Measurements from ENCODE around the gene CEP128. TPM values are rescaled to one million over a fixed set of nuclear protein-coding genes. Genes with fewer than 3 reads are reported as not detected.

Gene CEP128
- polyA plus RNA-seq, 1 of the 3 experiments (the other 2 are of a cell fraction), result 1.2 TPM

GRCh38 chr14:80951491-80951890 is 10.0 kb upstream of the CEP128 start:
- peaks cover 0 to 2% of the 10 kb centered on the region in 2 experiments; a peak in 1 of 4 replicates for H3K4me1 ChIP-seq (ENCODE audit: control insufficient read depth in 1 of 2, insufficient read depth in 2 of 2, low read depth in 1 of 2, low read length in 1 of 2)
- WGBS (ENCODE audit: low lambda C conversion rate), result 64% methylated on average over 4 of the region's 4 CpGs
- H3K27me3 ChIP-seq (ENCODE audit: insufficient read depth), result peaks cover 8% of the 10 kb centered on the region; the same call in 1 of the 2 replicates
- no peaks in the 10 kb centered on the region for H3K9me2 ChIP-seq
- H3K4me2 ChIP-seq, result no peak overlapping the region
- no peak overlapping the region for H3K9ac ChIP-seq
- DNase-seq, result no peak
- no peaks in the 10 kb centered on the region for H3F3A ChIP-seq (replicated peaks; ENCODE audit: insufficient read depth)
- ChIA-PET CTCF (interaction anchor here (1.0 kb wide), 1 partner anchor 35 kb away, joined by 3 read pairs; no protein-coding TSS in a partner anchor), POLR2A (no interaction called here)
- no peak overlapping the region for H2AFZ ChIP-seq (ENCODE audit: low read depth)
- no peaks in the 10 kb centered on the region for H3K79me2 ChIP-seq (ENCODE audit: insufficient read depth)
- no peaks in the 10 kb centered on the region for H4K20me1 ChIP-seq (ENCODE audit: insufficient read depth)
- no peak overlapping the region for H3K27ac ChIP-seq (ENCODE audit: low read depth in 2 of 2, low read length in 1 of 2)
- no peaks in the 10 kb centered on the region for H3K9me3 ChIP-seq
- H3K36me3 ChIP-seq (replicated peaks in 1 of 2; ENCODE audit: control insufficient read depth in 1 of 2, insufficient read depth in 2 of 2, low read length in 1 of 2), result no peaks in the 10 kb centered on the region
- TF ChIP-seq POLR2AphosphoS5 (IDR thresholded peaks at IDR 0.05; ENCODE audit: low read depth, low read length), result no peak
- TF ChIP-seq, protein P1, sequence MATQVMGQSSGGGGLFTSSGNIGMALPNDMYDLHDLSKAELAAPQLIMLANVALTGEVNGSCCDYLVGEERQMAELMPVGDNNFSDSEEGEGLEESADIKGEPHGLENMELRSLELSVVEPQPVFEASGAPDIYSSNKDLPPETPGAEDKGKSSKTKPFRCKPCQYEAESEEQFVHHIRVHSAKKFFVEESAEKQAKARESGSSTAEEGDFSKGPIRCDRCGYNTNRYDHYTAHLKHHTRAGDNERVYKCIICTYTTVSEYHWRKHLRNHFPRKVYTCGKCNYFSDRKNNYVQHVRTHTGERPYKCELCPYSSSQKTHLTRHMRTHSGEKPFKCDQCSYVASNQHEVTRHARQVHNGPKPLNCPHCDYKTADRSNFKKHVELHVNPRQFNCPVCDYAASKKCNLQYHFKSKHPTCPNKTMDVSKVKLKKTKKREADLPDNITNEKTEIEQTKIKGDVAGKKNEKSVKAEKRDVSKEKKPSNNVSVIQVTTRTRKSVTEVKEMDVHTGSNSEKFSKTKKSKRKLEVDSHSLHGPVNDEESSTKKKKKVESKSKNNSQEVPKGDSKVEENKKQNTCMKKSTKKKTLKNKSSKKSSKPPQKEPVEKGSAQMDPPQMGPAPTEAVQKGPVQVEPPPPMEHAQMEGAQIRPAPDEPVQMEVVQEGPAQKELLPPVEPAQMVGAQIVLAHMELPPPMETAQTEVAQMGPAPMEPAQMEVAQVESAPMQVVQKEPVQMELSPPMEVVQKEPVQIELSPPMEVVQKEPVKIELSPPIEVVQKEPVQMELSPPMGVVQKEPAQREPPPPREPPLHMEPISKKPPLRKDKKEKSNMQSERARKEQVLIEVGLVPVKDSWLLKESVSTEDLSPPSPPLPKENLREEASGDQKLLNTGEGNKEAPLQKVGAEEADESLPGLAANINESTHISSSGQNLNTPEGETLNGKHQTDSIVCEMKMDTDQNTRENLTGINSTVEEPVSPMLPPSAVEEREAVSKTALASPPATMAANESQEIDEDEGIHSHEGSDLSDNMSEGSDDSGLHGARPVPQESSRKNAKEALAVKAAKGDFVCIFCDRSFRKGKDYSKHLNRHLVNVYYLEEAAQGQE (IDR thresholded peaks at IDR 0.05; ENCODE audit: low read depth, low read length), result no peak
- no peak for TF ChIP-seq JUND (IDR thresholded peaks at IDR 0.05)
- no peak for TF ChIP-seq CHD2 (IDR thresholded peaks at IDR 0.05; ENCODE audit: low read length, partially characterized antibody)
- no peak for TF ChIP-seq ZBTB33 (IDR thresholded peaks at IDR 0.05; ENCODE audit: borderline replicate concordance, low read depth)
- TF ChIP-seq RCOR1 (IDR thresholded peaks at IDR 0.05; ENCODE audit: low read length), result no peak
- no peak for TF ChIP-seq EZH2phosphoT487 (IDR thresholded peaks at IDR 0.05; ENCODE audit: borderline replicate concordance, low read depth)
- no peak for TF ChIP-seq FOXM1 (IDR thresholded peaks at IDR 0.05; ENCODE audit: low read depth)
- no peak for TF ChIP-seq MEF2A (IDR thresholded peaks at IDR 0.05; ENCODE audit: borderline replicate concordance, low read depth)
- no peak for TF ChIP-seq NFIC (IDR thresholded peaks at IDR 0.05; ENCODE audit: borderline replicate concordance)
- no peak for TF ChIP-seq YY1 (IDR thresholded peaks at IDR 0.05; ENCODE audit: low read depth)
- TF ChIP-seq GABPA (IDR thresholded peaks at IDR 0.05; ENCODE audit: low read depth), result no peak
- TF ChIP-seq RAD21 (IDR thresholded peaks at IDR 0.05; ENCODE audit: low read length), result no peak
- no peak overlapping the region for H3K4me3 ChIP-seq (ENCODE audit: low read depth in 2 of 2, low read length in 1 of 2)

GRCh38 chr14:80948291-80948690 is 6.8 kb upstream of the CEP128 start:
- Histone ChIP-seq H3K79me2 (ENCODE audit: insufficient read depth) (no peaks in the 10 kb centered on the region), H3F3A (replicated peaks; ENCODE audit: insufficient read depth) (no peaks in the 10 kb centered on the region), H3K4me3 (ENCODE audit: low read depth in 2 of 2, low read length in 1 of 2) (no peak overlapping the region), H3K9ac (no peak overlapping the region), H3K4me1 (ENCODE audit: control insufficient read depth in 1 of 2, insufficient read depth in 2 of 2, low read depth in 1 of 2, low read length in 1 of 2) (no peaks in the 10 kb centered on the region), H3K4me2 (no peak overlapping the region), H2AFZ (ENCODE audit: low read depth) (no peak overlapping the region), H4K20me1 (ENCODE audit: insufficient read depth) (no peaks in the 10 kb centered on the region), H3K9me2 (no peaks in the 10 kb centered on the region), H3K27ac (ENCODE audit: low read depth in 2 of 2, low read length in 1 of 2) (no peak overlapping the region), H3K36me3 (replicated peaks in 1 of 2; ENCODE audit: control insufficient read depth in 1 of 2, insufficient read depth in 2 of 2, low read length in 1 of 2) (no peaks in the 10 kb centered on the region), H3K27me3 (ENCODE audit: insufficient read depth) (no peaks in the 10 kb centered on the region), H3K9me3 (no peaks in the 10 kb centered on the region)
- WGBS (ENCODE audit: low lambda C conversion rate), result 4% methylated on average over 1 of the region's 1 CpG
- POLR2A ChIA-PET, result no interaction called here
- CTCF ChIA-PET, result no interaction called here
- no peak for DNase-seq
- TF ChIP-seq FOSL2 (IDR thresholded peaks at IDR 0.05; ENCODE audit: borderline replicate concordance, low read depth) (no peak), IRF3 (IDR thresholded peaks at IDR 0.05; ENCODE audit: low read depth, low read length) (no peak), FOXJ3 (CRISPR knock-in tag; IDR thresholded peaks at IDR 0.05) (no peak), RAD21 (IDR thresholded peaks at IDR 0.05; ENCODE audit: low read length) (no peak), TEAD4 (IDR thresholded peaks at IDR 0.05; ENCODE audit: borderline replicate concordance, insufficient read depth) (no peak)
- TF ChIP-seq, protein P1 (IDR thresholded peaks at IDR 0.05; ENCODE audit: low read depth, low read length), result no peak

Data from SK-N-SH (cell line).